Gastroesophageal sphincter (tissue), 3 donors: ENCODE data around the gene IZUMO4.

Source experiments
- EP300 ChIP-seq: sonication (generic); formaldehyde crosslinking; IDR thresholded peaks from one replicate; pipeline ENCODE4 v1.6.1; 2017; ENCODE audit warnings: antibody characterized with exemption, mild to moderate bottlenecking
- POLR2A ChIP-seq, 2 donors: fragments of 450-650 bp; IDR thresholded peaks; one replicate each; pipeline ENCODE4 v1.6.1; 2017; ENCODE audit warnings: antibody characterized with exemption in 2 of 2, mild to moderate bottlenecking in 2 of 2, moderate library complexity in 1 of 2
- POLR2AphosphoS5 ChIP-seq: sonication (generic); formaldehyde crosslinking; IDR thresholded peaks from one replicate; pipeline ENCODE4 v1.6.1; 2017; ENCODE audit warnings: antibody characterized with exemption
- TF ChIP-seq, protein P1 (sequence below), 4 experiments: fragments of 200-600 bp in 2 of 4; fragments of 450-650 bp in 2 of 4; sonication (generic) in 1 of 4; IDR thresholded peaks; one replicate each; pipeline ENCODE4 v1.5.1; 2017 to 2019; ENCODE audit warnings: antibody characterized with exemption in 4 of 4, mild to moderate bottlenecking in 2 of 4, moderate library complexity in 2 of 4

DNA sequence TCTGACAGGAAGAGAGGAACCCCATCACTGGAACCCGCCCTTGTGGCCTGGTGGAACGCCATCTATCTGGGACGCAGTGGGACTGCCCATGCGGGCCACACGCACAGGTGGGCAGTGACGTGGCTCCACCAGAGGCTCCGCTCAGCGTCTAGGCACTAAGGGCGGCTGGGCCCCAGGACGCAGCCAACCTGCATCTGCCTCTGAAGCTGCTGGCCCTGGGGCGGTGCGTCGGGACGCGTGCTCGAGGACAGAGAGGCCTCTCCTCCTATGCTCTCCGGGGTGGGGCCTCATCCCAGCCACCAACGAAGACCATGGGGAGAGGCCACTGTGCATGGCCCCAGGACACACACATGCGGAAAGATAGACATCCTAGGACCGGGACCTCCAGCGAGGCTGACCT, 18.1 kb downstream of the IZUMO4 start:
- TF ChIP-seq, protein P1, sequence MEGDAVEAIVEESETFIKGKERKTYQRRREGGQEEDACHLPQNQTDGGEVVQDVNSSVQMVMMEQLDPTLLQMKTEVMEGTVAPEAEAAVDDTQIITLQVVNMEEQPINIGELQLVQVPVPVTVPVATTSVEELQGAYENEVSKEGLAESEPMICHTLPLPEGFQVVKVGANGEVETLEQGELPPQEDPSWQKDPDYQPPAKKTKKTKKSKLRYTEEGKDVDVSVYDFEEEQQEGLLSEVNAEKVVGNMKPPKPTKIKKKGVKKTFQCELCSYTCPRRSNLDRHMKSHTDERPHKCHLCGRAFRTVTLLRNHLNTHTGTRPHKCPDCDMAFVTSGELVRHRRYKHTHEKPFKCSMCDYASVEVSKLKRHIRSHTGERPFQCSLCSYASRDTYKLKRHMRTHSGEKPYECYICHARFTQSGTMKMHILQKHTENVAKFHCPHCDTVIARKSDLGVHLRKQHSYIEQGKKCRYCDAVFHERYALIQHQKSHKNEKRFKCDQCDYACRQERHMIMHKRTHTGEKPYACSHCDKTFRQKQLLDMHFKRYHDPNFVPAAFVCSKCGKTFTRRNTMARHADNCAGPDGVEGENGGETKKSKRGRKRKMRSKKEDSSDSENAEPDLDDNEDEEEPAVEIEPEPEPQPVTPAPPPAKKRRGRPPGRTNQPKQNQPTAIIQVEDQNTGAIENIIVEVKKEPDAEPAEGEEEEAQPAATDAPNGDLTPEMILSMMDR (IDR thresholded peaks at IDR 0.05) = no peak
- no peak for TF ChIP-seq POLR2A (IDR thresholded peaks at IDR 0.05)
- no peak for TF ChIP-seq POLR2AphosphoS5
- TF ChIP-seq EP300 = no peak
